SU-DHL-6 (cell line): ENCODE measurements around the gene RNF114.

Experiments
- H2AFZ ChIP-seq: fragments of 200-600 bp; sonication (generic); 2 replicates; pipeline ENCODE4 v1.6.1; 2014; ENCODE audit warnings: low read depth, mild to moderate bottlenecking, moderate library complexity, mixed read lengths, antibody characterized with exemption, low read length; ENCODE audit not compliant: severe bottlenecking
- H3F3A ChIP-seq: fragments of 200-600 bp; shearing (Covaris generic); 2 replicates; pipeline ENCODE4 v1.6.0; 2016; ENCODE audit warnings: antibody characterized with exemption, mild to moderate bottlenecking; ENCODE audit not compliant: insufficient read depth
- H3K27ac ChIP-seq: fragments of 200-600 bp; sonication (generic); 2 replicates; pipeline ENCODE4 v1.5.1; 2016; ENCODE audit warnings: low read depth, mild to moderate bottlenecking, low read length, moderate library complexity, mixed read lengths
- H3K27me3 ChIP-seq: fragments of 200-600 bp; sonication (generic), shearing (Covaris generic); 2 replicates; pipeline ENCODE4 v1.6.0; 2014; ENCODE audit warnings: mild to moderate bottlenecking, low read length
- H3K36me3 ChIP-seq: fragments of 200-600 bp; sonication (generic); 2 replicates; pipeline ENCODE4 v1.6.1; 2014; ENCODE audit warnings: mild to moderate bottlenecking, low read length, mixed read lengths
- H3K4me2 ChIP-seq: fragments of 300-600, 200-600 bp; shearing (Covaris generic), sonication (generic); 2 replicates; pipeline ENCODE4 v1.6.0; 2014; ENCODE audit warnings: low read length, low read depth, mild to moderate bottlenecking; ENCODE audit not compliant: poor library complexity, severe bottlenecking
- H3K4me3 ChIP-seq: fragments of 200-600 bp; sonication (generic); 2 replicates; pipeline ENCODE4 v1.5.1; 2014; ENCODE audit warnings: antibody characterized with exemption, low read length, mild to moderate bottlenecking, mixed read lengths; ENCODE audit not compliant: insufficient read depth, poor library complexity, severe bottlenecking
- H3K79me2 ChIP-seq: fragments of 200-600 bp; sonication (generic); 2 replicates; pipeline ENCODE4 v1.6.1; 2014; ENCODE audit warnings: mild to moderate bottlenecking, low read length, moderate library complexity; ENCODE audit not compliant: insufficient read depth
- H3K9ac ChIP-seq: fragments of 200-600 bp; sonication (generic); 2 replicates; pipeline ENCODE4 v1.7.0; 2014; ENCODE audit warnings: mild to moderate bottlenecking, low read length
- H3K9me2 ChIP-seq: fragments of 200-600 bp; sonication (generic); replicated peaks from 2 replicates; pipeline ENCODE4 v1.6.1; 2014; ENCODE audit warnings: low read length; ENCODE audit not compliant: insufficient read depth
- H3K9me3 ChIP-seq: fragments of 200-600 bp; sonication (generic); 2 replicates; pipeline ENCODE4 v1.6.1; 2014; ENCODE audit warnings: low read length, mixed read lengths; ENCODE audit not compliant: insufficient read depth
- H4K20me1 ChIP-seq: fragments of 200-600 bp; sonication (generic); 2 replicates; pipeline ENCODE4 v1.6.1; 2014; ENCODE audit warnings: low read depth, mild to moderate bottlenecking, antibody characterized with exemption, low read length, moderate library complexity, mixed read lengths
- EZH2phosphoT487 ChIP-seq: fragments of 200-600 bp; sonication (generic), shearing (Covaris generic); conservative IDR thresholded peaks from 2 replicates; pipeline ENCODE4 v1.6.1; 2018; ENCODE audit warnings: mild to moderate bottlenecking, antibody characterized with exemption, low read length, moderate library complexity, mixed read lengths
- TF ChIP-seq, protein P1 (sequence below): fragments of 200-600 bp; sonication (generic); IDR thresholded peaks from one replicate; pipeline ENCODE4 v1.5.1; 2017; ENCODE audit warnings: antibody characterized with exemption, mild to moderate bottlenecking, low read length, moderate library complexity; ENCODE audit not compliant: insufficient read depth, poor library complexity, severe bottlenecking

Gene RNF114

DNA sequence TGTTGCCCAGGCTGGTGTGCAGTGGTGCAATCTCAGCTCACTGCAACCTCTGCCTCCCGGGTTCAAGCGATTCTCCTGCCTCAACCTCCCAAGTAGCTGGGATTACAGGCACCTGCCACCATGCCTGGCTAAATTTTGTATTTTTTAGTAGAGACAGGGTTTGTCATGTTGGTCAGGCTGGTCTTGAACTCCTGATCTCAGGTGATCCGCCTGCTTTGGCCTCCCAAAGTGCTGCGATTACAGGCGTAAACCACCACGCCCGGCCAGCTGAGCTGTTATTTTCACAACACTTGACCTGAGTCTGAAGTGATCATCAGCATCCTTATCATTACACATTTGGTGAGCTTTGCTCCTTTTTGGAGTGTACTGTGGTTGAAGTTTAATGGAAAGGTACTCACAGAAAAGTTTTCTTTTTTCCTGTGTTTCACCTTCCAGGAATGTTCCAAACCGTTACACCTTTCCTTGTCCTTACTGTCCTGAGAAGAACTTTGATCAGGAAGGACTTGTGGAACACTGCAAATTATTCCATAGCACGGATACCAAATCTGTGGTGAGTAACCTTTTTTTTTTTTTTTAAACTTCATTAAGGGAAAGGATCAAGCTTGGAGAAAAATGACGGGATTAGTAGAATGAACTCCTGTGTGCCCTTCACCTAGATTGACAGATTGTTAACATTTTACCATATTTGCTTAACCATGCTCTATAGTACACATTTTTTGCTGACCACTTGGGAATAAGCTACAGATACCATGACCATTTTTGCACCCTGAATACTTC lies 9.7 kb downstream of the RNF114 start:
- H3K27me3 ChIP-seq: no peaks in the 10 kb centered on the region
- no peak overlapping the region for H3K4me3 ChIP-seq
- peaks cover 21% of the 10 kb centered on the region for H3K36me3 ChIP-seq
- no peak overlapping the region for H3K9ac ChIP-seq
- H3K9me3 ChIP-seq: no peaks in the 10 kb centered on the region
- no peak overlapping the region for H2AFZ ChIP-seq
- H3K27ac ChIP-seq: no peak overlapping the region
- H3K79me2 ChIP-seq: peaks cover 12% of the 10 kb centered on the region; the same call in 1 of the 2 replicates
- TF ChIP-seq, protein P1, sequence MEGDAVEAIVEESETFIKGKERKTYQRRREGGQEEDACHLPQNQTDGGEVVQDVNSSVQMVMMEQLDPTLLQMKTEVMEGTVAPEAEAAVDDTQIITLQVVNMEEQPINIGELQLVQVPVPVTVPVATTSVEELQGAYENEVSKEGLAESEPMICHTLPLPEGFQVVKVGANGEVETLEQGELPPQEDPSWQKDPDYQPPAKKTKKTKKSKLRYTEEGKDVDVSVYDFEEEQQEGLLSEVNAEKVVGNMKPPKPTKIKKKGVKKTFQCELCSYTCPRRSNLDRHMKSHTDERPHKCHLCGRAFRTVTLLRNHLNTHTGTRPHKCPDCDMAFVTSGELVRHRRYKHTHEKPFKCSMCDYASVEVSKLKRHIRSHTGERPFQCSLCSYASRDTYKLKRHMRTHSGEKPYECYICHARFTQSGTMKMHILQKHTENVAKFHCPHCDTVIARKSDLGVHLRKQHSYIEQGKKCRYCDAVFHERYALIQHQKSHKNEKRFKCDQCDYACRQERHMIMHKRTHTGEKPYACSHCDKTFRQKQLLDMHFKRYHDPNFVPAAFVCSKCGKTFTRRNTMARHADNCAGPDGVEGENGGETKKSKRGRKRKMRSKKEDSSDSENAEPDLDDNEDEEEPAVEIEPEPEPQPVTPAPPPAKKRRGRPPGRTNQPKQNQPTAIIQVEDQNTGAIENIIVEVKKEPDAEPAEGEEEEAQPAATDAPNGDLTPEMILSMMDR: no peak
- TF ChIP-seq EZH2phosphoT487: no peak
- no peaks in the 10 kb centered on the region for H3K9me2 ChIP-seq
- H4K20me1 ChIP-seq: no peaks in the 10 kb centered on the region
- H3F3A ChIP-seq: no peaks in the 10 kb centered on the region
- no peak overlapping the region for H3K4me2 ChIP-seq

DNA sequence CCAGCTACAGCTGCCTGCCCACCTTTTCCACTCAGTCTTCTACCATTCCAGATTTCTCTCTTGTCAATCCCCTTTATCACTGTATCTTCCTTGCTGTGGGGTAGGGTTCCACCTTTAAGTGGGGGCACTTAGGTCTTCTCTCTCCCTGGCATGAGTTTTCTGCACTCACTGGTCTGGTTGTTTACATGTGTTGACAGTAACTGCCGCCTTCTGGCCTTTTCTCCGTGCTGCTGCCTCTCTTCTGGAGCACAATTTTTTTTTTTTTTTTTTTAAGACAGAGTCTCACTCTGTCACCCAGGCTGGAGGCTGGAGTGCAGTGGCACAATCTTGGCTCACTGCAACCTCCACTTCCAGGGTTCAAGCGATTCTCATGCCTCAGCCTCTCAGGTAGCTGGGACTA lies 12.0 kb downstream of the RNF114 start:
- TF ChIP-seq, protein P1: no peak
- TF ChIP-seq EZH2phosphoT487: no peak
- H3K9ac ChIP-seq: no peak overlapping the region
- H3K9me3 ChIP-seq: no peaks in the 10 kb centered on the region
- no peak overlapping the region for H3K4me3 ChIP-seq
- no peaks in the 10 kb centered on the region for H3F3A ChIP-seq
- no peaks in the 10 kb centered on the region for H4K20me1 ChIP-seq
- H3K9me2 ChIP-seq: no peaks in the 10 kb centered on the region
- no peak overlapping the region for H2AFZ ChIP-seq
- no peak overlapping the region for H3K27ac ChIP-seq
- no peaks in the 10 kb centered on the region for H3K79me2 ChIP-seq
- H3K36me3 ChIP-seq: peaks cover 21% of the 10 kb centered on the region
- no peak overlapping the region for H3K4me2 ChIP-seq
- no peaks in the 10 kb centered on the region for H3K27me3 ChIP-seq

DNA sequence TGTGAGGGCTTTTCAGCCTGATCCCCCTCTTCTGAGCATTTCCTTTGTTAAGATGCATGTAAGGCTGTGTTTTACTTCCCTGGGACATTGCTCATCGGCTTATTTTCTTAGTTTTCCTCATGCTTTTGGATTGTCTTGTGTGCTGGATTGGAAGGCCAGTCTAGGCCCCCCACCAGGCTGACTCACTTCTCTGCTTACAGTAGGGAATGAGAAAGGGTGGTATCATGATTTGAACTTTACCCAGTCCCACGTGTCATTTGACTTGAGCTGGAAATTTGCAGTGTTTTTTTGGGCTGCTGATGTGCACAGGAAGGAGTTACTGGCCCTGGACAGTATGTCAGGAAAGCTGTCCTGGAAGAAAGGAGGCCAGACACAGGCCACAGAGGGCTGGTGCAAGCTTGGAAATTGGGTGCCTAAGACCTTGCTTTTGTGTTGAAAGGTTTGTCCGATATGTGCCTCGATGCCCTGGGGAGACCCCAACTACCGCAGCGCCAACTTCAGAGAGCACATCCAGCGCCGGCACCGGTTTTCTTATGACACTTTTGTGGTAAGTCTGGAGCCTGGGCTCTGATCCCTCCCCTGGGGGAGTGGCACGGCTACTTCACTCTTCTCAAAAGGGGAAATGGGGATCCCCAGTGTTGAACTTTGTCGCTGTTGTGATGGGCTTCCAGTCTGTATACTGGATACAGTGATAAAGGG lies 12.8 kb downstream of the RNF114 start:
- no peak overlapping the region for H3K27ac ChIP-seq
- no peaks in the 10 kb centered on the region for H3K79me2 ChIP-seq
- no peaks in the 10 kb centered on the region for H4K20me1 ChIP-seq
- no peaks in the 10 kb centered on the region for H3K9me2 ChIP-seq
- H3K4me3 ChIP-seq: no peak overlapping the region
- no peak overlapping the region for H3K4me2 ChIP-seq
- TF ChIP-seq, protein P1: no peak
- no peak for TF ChIP-seq EZH2phosphoT487
- no peak overlapping the region for H3K9ac ChIP-seq
- no peaks in the 10 kb centered on the region for H3K9me3 ChIP-seq
- H2AFZ ChIP-seq: no peak overlapping the region
- peaks cover 24% of the 10 kb centered on the region for H3K36me3 ChIP-seq
- H3K27me3 ChIP-seq: no peaks in the 10 kb centered on the region
- H3F3A ChIP-seq: no peaks in the 10 kb centered on the region
